ENCODE data around the gene MSL1. TPM values are rescaled to one million over a fixed set of nuclear protein-coding genes. Genes with fewer than 3 reads are reported as not detected.

MSL1 gene
- polyA plus RNA-seq, 3 donors = 149 to 176 (median 160) TPM

DNA sequence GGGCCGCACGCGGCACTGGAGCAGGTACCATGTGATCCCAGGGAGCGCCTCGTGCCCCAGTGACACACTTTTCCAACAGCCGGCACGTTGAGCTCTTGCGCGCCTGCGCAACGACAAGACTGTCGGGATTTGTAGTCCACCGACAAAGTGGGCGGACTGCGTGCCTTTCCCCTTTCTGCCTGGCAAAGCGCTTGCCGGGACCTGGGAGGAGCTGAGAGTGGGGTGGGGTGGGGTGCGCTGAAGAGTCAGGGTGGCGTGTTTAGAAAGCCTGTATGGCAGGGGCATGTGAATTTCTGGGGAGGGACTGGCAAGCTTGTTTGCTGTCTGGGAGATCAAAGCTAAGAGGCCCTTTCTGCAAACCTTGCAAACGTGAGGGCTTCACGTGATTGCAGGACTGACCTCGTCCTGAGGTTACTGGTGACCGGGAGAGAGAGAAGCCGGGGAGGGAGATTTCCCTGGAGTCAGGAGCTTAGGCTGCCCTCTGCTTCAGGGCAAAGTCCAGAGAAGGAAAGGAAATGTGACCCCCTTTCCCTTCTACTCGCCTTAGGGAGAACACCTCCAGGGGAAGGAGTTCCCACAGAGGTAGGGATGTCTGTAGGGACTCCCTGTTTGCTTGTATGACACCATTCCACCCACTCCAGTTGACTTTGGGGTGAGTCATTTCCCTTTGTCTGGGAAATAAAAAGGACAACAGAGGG is 21.0 kb upstream of the MSL1 start:
- DNase-seq (ENCODE audit: extremely low read depth in 1 of 11, low read depth in 9 of 11, low spot score in 4 of 11) = peak in 10 of 11 donors; percentile 82 to 94 (median 90)

- DNase-seq (ENCODE audit: extremely low read depth in 1 of 11, low read depth in 9 of 11, low spot score in 4 of 11) = no peak
These were observed 20.2 kb upstream of the MSL1 start for GRCh38 chr17:40101367-40102210.

DNA sequence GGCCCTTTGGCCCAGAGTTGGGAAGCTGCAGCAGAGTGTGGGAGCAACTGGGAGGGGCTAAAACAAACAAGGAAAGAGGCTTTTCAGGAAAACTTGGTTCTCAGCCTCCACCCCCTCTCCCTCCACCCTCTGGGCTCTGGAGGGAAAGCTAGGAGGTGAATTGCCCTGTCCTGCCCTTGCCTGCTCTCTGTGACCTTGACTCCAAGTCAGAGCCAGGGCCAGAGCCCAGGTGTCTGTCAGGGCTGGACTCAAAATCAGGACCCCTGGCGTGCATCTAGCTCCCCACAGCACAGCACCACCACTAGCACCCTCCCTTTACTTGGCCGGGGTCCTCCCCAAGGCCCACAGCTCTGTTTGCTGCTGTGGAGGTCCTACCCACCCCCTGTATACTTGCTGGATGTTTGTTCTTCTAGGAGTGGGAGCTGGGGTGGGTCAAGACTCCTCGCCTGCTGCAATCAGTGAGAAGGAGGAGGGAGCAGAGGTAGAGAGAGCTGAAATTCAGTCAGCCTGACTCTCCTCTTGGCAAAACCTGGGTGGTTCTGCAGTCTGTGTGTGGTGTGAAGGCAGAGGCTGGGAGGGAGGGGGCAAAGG is 18.6 kb upstream of the MSL1 start:
- no peak for DNase-seq (ENCODE audit: extremely low read depth in 1 of 11, low read depth in 9 of 11, low spot score in 4 of 11)

- DNase-seq (ENCODE audit: extremely low read depth in 1 of 11, low read depth in 9 of 11, low spot score in 4 of 11) = no peak
These were observed 18.1 kb upstream of the MSL1 start for GRCh38 chr17:40103688-40104087.

GRCh38 chr17:40104594-40105486 is 16.9 kb upstream of the MSL1 start:
- DNase-seq (ENCODE audit: extremely low read depth in 1 of 11, low read depth in 9 of 11, low spot score in 4 of 11) = no peak

GRCh38 chr17:40105861-40106759 is 15.7 kb upstream of the MSL1 start:
- DNase-seq (ENCODE audit: extremely low read depth in 1 of 11, low read depth in 9 of 11, low spot score in 4 of 11) = no peak

DNA sequence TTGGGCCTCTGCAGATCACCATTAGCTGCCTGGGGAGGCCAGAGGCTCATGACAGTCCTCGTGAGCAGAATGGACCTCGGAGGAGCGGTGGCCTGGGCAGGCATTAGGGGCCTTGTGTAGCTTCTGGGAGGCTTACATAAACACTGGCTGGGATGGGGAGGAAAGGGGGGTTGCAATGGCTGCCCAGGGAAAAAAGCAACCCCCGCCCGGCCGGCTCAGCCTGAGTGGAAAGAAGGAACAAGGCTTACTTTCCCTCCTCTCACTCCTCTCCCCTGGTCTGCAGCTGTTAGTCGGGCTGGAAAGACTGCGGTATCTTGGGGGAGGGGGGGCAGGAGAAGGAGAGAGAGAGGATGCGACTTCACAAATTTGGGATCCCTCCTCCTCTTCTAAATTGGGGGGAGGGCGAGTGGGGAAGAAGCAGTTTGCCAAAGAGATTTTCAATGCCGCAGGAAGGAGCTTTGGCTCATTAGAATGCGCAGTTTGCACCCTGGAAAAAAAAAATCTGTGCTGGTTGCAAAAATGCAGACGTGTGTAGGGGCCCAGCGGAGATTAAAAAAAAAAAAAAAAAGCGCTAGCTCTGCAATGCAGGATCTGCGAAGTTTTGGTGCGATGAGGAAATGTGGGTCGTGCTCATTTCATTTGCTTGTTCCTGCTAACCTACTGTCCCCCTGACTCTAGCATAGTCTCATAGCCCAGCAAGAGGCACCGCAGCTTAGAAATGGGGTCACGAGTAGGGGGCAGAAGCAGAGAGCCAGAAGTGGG is 14.8 kb upstream of the MSL1 start:
- DNase-seq (ENCODE audit: extremely low read depth in 1 of 11, low read depth in 9 of 11, low spot score in 4 of 11) = no peak

DNA sequence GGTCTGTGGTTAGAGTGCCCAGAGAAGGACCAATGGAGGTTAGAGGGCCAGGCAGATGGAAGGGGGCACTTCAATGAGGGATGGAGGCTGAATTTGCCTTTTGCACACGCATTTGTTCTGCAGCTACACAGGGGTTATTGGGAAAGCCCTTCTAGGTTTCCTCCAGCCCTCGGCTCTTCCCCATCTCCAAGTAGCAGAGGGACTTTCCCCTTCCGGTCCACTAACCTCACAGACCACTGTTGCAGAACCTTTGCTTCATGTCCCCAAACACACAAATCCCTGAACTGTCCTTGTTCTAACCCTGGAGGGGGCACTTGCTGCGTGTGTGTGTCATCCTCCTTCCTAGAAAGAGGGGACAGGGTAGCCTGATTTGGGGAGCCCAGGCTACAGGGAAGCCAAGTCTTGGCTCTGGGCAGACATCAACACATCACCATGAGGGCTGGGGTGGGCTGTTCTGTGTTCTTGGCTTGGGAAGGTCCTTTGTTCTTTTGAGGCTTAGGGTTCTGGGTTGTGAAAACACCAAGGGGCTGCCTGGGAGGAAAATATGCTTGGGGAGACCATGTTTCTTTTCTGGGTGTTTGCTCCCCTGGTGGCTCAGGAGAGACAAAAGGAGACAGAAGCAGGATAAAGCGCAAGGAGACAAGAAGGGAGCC is 14.1 kb upstream of the MSL1 start:
- DNase-seq (ENCODE audit: extremely low read depth in 1 of 11, low read depth in 9 of 11, low spot score in 4 of 11) = no peak

DNA sequence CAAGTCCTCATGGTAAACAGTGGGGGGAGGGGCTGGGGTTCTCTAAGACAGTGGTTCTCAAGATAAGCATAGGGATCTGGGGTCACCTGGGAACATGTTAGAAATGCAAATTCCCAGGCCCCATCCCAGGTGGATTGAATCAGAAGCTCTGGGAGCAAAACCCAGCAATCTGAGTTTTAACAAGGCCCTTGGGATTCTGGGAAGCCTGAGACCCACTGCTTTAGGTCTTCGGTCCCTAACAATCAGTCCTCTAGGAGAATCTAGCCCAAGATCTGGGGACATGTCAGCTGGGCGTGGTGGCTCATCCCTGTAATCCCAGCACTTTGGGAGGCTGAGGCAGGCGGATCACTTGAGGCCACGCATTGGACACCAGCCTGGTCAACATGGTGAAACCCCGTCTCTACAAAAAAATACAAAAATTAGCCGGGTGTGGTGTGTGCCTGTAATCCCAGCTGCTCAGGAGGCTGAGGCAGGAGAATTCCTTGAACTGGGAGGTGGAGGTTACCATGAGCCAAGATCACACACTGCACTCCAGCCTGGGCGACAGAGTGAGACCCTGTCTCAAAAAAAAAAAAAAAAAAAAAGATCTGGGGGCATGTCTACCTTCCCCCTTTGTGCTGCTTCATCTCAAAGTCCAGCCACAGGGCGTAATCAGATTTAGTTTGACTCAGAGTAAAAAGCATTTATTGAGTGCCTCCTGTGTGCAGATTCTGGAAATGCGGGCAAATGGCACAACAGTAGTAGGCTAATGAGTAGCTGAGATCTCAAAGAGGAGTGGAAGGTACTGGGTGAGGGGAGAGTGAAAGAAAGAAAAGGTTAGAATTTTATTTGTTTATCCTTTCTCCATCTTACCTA is 12.6 kb upstream of the MSL1 start:
- DNase-seq (ENCODE audit: extremely low read depth in 1 of 11, low read depth in 9 of 11, low spot score in 4 of 11) = no peak

GRCh38 chr17:40110026-40110845 is 11.5 kb upstream of the MSL1 start:
- no peak for DNase-seq (ENCODE audit: extremely low read depth in 1 of 11, low read depth in 9 of 11, low spot score in 4 of 11)

DNA sequence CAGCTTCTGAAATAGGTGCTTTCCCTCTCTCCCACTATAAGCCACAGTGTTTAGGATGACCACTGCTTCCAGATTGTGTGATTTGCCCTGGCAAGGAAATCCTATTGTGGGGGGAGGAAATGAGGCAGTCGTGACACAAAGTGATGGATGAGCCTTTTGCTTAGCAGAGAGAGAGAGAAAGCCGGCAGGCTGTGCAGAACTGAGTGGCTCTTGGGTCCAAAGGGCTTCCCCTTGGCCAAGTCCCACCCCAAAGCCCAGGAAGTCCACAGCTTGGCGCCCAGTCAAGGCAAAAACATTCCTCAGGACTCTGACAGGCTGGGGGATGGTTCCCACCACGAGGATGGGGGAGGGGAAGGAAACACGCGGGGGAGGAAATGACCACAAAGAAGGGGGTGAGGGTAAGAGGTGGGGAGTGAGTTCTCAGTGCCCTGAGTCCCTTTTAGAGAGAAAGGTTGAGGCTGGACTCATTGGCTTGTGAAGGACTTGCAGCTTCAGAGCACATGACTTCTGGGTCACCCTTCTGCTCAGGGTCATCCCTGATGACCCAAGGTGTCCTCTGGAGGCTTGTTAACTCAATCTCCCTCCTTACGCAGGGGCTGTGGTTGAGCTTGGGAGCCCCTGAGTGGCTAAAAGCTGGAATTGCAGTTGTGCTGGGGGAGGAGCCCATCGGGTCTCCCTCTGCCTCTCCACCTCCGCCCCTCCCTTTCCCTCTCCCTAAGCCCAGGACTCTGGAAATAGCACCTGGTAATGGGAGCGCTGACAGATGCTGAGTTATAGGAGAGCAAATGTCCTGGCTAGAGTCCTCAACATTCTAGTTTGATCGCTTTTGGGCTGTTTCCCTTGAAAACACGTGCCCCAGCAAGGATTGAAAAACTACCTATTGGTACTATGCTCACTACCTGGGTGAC is 10.3 kb upstream of the MSL1 start:
- peak in 10 of 11 donors; percentile 82 to 95 (median 90) for DNase-seq (ENCODE audit: extremely low read depth in 1 of 11, low read depth in 9 of 11, low spot score in 4 of 11)

DNA sequence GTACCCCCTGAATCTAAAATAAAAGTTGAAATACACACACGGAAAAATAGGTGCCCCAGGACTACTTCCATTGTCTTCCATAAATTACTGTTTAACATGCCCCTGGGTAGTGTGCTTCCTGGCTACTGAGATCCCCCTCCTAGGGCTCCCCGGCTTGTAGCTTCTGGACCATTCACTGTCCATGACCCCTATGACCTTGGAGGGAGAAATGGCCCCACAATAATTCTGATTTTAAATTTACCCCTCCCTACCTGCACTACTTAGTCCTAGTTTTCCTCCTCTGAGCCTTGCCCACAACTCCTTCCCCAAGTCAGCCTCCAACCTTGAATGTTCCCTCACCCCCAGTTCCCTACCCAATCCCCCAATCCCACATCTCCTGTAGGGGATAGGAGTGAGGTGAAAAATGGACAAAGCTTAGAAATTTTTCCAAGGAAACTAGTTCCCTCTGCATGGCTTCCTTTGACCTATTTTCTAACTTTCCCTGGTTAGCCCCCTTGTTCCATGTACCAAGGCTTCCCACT is 9.5 kb upstream of the MSL1 start:
- DNase-seq (ENCODE audit: extremely low read depth in 1 of 11, low read depth in 9 of 11, low spot score in 4 of 11) = no peak

- no peak for DNase-seq (ENCODE audit: extremely low read depth in 1 of 11, low read depth in 9 of 11, low spot score in 4 of 11)
These were observed 9.1 kb upstream of the MSL1 start for GRCh38 chr17:40112718-40113109.

Data from renal cortex interstitium (tissue), 11 donors.